Thoracic aorta (tissue), 2 donors: ENCODE data around the gene PTPRE. TPM values are rescaled to one million over a fixed set of nuclear protein-coding genes. Genes with fewer than 3 reads are reported as not detected.

Experiments used
- ATAC-seq: fragments of 150-250 bp; one replicate; pipeline ENCODE4 v1.8.0; 2017; ENCODE audit warnings: low read depth; ENCODE audit not compliant: insufficient number of reproducible peaks, low FRiP score
- DNase-seq: peaks from one replicate; pipeline ENCODE4 v3.0.0-alpha.2; 2020; ENCODE audit warnings: low spot score
- H3K27ac ChIP-seq, 2 donors: fragments of 200-600 bp; sonication (generic); 1 replicate in 1 of 2; 2 replicates in 1 of 2; pipeline ENCODE4 v1.5.1; 2016; ENCODE audit warnings: mild to moderate bottlenecking in 2 of 2, moderate library complexity in 2 of 2
- H3K27me3 ChIP-seq: fragments of 200-600 bp; sonication (generic); replicated peaks from 2 replicates; pipeline ENCODE4 v1.6.0; 2016; ENCODE audit warnings: mild to moderate bottlenecking; ENCODE audit not compliant: insufficient read depth
- H3K36me3 ChIP-seq: fragments of 200-600 bp; sonication (generic); one replicate; pipeline ENCODE4 v1.5.1; 2016
- H3K4me1 ChIP-seq, 2 donors: fragments of 200-600 bp; sonication (generic); 1 replicate in 1 of 2; 2 replicates in 1 of 2; pipeline versions ENCODE4 v1.5.1 to v1.6.0; 2016; ENCODE audit warnings: low read depth in 2 of 2, mild to moderate bottlenecking in 1 of 2; ENCODE audit not compliant: control insufficient read depth in 1 of 2
- H3K4me3 ChIP-seq: fragments of 200-600 bp; sonication (generic); 2 replicates; pipeline ENCODE4 v1.5.1; 2016; ENCODE audit warnings: mild to moderate bottlenecking
- H3K9me3 ChIP-seq: fragments of 200-600 bp; sonication (generic); 2 replicates; pipeline ENCODE4 v1.5.1; 2016
- total RNA-seq, 2 donors: library from RNA; depleted of rRNA; stranded (reverse); fragments of >200 nt; gene quantifications; one replicate each; pipeline versions ENCODE4 v1.1.0 to v1.2.3, GENCODE V29; 2016
- TF ChIP-seq, protein P1 (sequence below): fragments of 200-600 bp; sonication (generic); IDR thresholded peaks from one replicate; pipeline ENCODE4 v1.5.1; 2019; ENCODE audit warnings: antibody characterized with exemption

The PTPRE gene
- total RNA-seq, 2 donors from 2014 or later: 41.9 to 45.1 TPM

DNA sequence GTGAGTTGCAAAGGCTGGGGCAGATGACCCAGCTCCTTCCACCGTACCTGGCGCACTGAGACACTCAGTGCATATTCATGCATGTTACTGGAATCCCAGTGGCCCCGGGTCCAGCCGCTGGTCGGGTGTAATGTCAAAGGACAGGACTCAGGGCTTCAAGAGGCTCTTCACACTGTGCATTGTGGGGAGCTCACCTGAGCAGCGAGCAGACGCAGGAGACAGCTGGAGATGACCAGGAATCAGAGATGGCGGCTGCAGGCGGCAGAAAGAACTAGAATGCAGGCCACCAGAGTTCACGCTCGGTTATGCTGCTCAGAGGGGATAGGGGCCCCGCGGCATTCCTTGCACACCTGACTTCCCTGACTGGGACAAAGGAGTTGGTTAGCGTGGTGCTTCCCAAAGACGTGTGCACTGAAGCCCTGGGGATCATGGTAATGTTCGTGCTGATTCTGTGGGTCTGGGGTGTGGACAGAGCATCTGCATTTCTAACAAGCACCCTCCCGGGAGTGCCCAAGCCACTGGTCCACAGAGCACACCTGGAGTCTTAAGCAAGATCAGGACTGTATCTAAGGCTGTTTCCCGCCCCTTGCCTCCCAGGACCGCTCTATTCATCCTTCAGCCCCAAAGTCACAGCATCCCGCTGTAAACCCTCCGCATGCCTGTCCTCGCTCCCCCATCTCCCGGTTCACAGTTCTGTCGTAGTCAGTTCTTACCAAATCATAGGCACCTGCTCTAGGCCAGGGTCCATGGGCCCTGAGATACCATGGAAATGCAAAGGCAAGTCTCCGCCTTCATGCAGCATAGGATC, 148.4 kb downstream of the PTPRE start:
- DNase-seq: no peak
- Histone ChIP-seq H3K36me3 (peaks cover 4% of the 10 kb centered on the region), H3K27ac (no peak overlapping the region)

DNA sequence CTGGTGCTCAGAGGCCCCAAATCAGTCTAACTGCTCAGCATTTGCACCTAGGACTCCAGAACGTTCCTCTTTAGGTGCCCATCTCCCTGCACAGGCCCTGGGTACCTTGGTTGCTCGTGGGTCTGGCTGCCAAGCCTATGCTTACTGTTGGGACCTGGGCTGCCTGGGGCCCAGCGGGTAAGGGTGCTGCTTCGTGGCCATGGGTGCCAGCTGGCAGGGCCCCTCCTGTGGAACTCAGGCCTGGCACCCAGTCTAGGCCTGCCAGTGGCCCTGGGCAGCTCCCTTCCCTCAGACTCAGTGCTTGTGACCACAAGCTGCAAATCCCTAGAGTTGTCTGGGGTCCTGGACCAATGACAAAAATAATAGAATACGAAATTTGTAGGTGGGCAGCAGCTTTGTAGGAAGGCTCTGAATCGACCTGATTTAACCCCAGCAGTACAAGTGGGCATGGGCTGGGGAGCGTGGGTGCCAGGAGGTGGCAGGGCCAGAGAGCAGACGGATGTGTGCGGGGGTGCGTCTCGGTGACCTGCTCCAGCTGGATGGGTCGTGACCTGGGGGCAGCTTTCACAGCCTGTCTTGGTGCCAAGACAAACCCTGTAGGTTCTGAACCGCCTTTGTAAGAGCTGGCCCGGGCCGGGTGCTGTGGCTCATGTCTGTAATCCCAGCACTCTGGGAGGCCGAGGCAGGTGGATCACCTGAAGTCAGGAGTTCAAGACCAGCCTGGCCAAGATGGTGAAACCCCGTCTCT, 149.6 kb downstream of the PTPRE start:
- no peaks in the 10 kb centered on the region for H3K9me3 ChIP-seq
- DNase-seq (no peak), ATAC-seq (no peak)
- peaks cover 20 to 55% of the 10 kb centered on the region in 2 donors for H3K4me1 ChIP-seq
- H3K27me3 ChIP-seq: no peaks in the 10 kb centered on the region
- H3K27ac ChIP-seq: peak overlapping the region; percentile 18 to 61
- no peak overlapping the region for H3K4me3 ChIP-seq
- H3K36me3 ChIP-seq: peaks cover 4% of the 10 kb centered on the region
- TF ChIP-seq, protein P1, sequence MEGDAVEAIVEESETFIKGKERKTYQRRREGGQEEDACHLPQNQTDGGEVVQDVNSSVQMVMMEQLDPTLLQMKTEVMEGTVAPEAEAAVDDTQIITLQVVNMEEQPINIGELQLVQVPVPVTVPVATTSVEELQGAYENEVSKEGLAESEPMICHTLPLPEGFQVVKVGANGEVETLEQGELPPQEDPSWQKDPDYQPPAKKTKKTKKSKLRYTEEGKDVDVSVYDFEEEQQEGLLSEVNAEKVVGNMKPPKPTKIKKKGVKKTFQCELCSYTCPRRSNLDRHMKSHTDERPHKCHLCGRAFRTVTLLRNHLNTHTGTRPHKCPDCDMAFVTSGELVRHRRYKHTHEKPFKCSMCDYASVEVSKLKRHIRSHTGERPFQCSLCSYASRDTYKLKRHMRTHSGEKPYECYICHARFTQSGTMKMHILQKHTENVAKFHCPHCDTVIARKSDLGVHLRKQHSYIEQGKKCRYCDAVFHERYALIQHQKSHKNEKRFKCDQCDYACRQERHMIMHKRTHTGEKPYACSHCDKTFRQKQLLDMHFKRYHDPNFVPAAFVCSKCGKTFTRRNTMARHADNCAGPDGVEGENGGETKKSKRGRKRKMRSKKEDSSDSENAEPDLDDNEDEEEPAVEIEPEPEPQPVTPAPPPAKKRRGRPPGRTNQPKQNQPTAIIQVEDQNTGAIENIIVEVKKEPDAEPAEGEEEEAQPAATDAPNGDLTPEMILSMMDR: no peak

More for the DNA sequence above, 148.4 kb downstream of the PTPRE start:
- Histone ChIP-seq H3K9me3 (no peaks in the 10 kb centered on the region), H3K4me3 (no peak overlapping the region), H3K4me1 (peaks cover 9 to 43% of the 10 kb centered on the region in 2 donors), H3K27me3 (no peaks in the 10 kb centered on the region)
- no peak for ATAC-seq
- TF ChIP-seq, protein P1: no peak

DNA sequence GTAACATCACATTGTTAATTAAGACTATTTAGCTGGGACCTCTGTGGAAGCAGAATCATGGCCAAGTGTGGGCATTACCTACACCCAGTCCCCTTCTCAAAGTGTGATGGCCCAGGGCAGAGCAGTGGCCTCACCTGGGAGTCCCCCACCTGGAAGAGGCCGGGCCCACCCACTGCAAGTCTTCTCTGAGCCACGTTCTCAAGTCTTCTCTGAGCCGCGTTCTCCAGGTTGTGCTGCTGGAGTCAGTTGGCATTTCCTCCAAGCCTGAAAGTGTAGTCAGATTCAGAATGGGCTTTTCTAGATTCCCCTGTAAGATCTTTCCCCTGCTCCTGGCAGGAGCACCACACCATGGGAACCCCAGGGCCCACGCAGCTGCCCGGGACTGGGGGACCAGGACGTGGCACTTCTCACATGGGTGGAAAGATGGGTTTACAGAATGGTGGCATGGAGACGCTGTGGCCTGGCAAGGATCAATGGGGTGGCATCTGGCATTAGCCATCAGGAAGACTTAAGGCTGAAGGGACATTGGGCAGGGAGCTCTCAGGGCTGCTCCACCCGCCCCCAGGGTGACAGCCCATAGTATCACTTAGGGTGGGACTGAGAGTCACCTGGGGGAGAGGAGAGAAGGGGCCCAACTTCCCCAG, 151.3 kb downstream of the PTPRE start:
- TF ChIP-seq, protein P1: no peak
- no peak overlapping the region for H3K4me3 ChIP-seq

DNA sequence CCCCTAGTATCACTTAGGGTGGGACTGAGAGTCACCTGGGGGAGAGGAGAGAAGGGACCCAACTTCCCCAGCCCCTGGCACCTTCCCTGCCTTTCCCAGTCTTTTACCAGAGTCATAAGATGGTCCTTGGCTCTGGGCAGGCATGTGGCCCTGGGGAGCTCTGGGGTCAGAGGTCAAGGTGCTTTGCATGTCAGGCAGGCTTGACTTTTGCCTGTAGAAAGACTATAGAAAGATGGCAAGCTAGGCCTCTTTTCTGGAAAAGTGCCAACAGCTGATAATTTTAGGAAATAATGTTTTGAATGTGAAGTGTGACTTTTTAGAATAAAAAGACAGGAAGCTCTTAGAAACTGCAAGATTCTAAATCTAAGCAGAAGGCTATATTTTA, 151.8 kb downstream of the PTPRE start:
- no peak overlapping the region for H3K4me3 ChIP-seq
- TF ChIP-seq, protein P1: no peak
- H3K27ac ChIP-seq: peak overlapping the region; percentile 27 to 34
- DNase-seq (no peak), ATAC-seq (no peak)
- peaks cover 42 to 78% of the 10 kb centered on the region in 2 donors for H3K4me1 ChIP-seq
- no peaks in the 10 kb centered on the region for H3K27me3 ChIP-seq
- H3K36me3 ChIP-seq: peaks cover 4% of the 10 kb centered on the region
- H3K9me3 ChIP-seq: no peaks in the 10 kb centered on the region

More for the DNA sequence above, 151.3 kb downstream of the PTPRE start:
- DNase-seq: no peak
- Histone ChIP-seq H3K9me3 (no peaks in the 10 kb centered on the region), H3K27ac (peak overlapping the region in 1 of 2 donors; percentile 34), H3K36me3 (peaks cover 4% of the 10 kb centered on the region), H3K4me1 (peaks cover 37 to 73% of the 10 kb centered on the region in 2 donors), H3K27me3 (no peaks in the 10 kb centered on the region)
- ATAC-seq: no peak
